Upper lobe of left lung (tissue), 4 donors: Measurements from ENCODE around the gene OR5M10.

Source experiments
- POLR2AphosphoS5 ChIP-seq, 2 donors: sonication (generic); formaldehyde crosslinking; IDR thresholded peaks; one replicate each; pipeline ENCODE4 v1.5.1; 2017; ENCODE audit warnings: antibody characterized with exemption in 2 of 2
- TF ChIP-seq, protein P1 (sequence below), 6 experiments: fragments of 450-650 bp in 4 of 6; fragments of 200-600 bp in 2 of 6; sonication (generic) in 2 of 6; IDR thresholded peaks; one replicate each; pipeline ENCODE4 v1.5.1; 2016 to 2019; ENCODE audit warnings: antibody characterized with exemption in 6 of 6

DNA sequence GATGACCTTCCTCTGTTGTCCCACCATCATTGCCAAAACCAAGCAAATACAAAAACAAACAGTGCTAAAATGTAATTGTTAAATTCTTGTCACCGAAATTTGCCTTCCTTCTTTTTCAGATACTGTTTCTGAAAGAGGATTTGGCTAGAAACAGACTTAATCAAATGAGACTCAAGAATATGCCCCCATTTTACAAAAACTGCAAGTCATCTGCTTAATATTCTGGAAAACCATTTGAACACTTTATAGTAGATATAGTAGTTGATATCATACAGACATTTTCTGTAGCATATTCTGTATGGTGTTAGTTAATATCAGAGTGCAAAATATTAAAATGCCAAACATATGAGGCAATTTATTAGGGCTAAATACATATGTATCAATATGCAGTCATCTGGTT is 33.7 kb upstream of the OR5M10 start:
- TF ChIP-seq, protein P1, sequence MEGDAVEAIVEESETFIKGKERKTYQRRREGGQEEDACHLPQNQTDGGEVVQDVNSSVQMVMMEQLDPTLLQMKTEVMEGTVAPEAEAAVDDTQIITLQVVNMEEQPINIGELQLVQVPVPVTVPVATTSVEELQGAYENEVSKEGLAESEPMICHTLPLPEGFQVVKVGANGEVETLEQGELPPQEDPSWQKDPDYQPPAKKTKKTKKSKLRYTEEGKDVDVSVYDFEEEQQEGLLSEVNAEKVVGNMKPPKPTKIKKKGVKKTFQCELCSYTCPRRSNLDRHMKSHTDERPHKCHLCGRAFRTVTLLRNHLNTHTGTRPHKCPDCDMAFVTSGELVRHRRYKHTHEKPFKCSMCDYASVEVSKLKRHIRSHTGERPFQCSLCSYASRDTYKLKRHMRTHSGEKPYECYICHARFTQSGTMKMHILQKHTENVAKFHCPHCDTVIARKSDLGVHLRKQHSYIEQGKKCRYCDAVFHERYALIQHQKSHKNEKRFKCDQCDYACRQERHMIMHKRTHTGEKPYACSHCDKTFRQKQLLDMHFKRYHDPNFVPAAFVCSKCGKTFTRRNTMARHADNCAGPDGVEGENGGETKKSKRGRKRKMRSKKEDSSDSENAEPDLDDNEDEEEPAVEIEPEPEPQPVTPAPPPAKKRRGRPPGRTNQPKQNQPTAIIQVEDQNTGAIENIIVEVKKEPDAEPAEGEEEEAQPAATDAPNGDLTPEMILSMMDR (IDR thresholded peaks at IDR 0.05), result no peak
- no peak for TF ChIP-seq POLR2AphosphoS5 (IDR thresholded peaks at IDR 0.05)
